ENCODE results near the gene VTI1A.

- TF ChIP-seq HDAC1 (CRISPR knock-in tag; IDR thresholded peaks at IDR 0.05) (no peak), U2AF1 (optimal IDR thresholded peaks at IDR 0.05; ENCODE audit: low read depth, low read length) (no peak), ZNF329 (CRISPR knock-in tag; IDR thresholded peaks at IDR 0.05; ENCODE audit: low read depth) (no peak), SP2 (CRISPR knock-in tag; IDR thresholded peaks at IDR 0.05) (no peak), PHF21A (CRISPR knock-in tag; IDR thresholded peaks at IDR 0.05) (no peak), POLR2A (IDR thresholded peaks at IDR 0.05; ENCODE audit: insufficient read depth in 1 of 2, low read depth in 2 of 2, low read length in 2 of 2) (no peak), RAD21 (CRISPR knock-in tag; IDR thresholded peaks at IDR 0.05) (no peak), PRDM15 (CRISPR knock-in tag; IDR thresholded peaks at IDR 0.05) (no peak), FOXA1 (IDR thresholded peaks at IDR 0.05) (no peak), FOXA1 (CRISPR knock-in tag; IDR thresholded peaks at IDR 0.05) (no peak), CTCF (CRISPR knock-in tag; IDR thresholded peaks at IDR 0.05) (no peak), REPIN1 (CRISPR knock-in tag; IDR thresholded peaks at IDR 0.05; ENCODE audit: borderline replicate concordance, low read depth) (no peak), ZNF770 (CRISPR knock-in tag; IDR thresholded peaks at IDR 0.05) (no peak)
These were observed 5.5 kb upstream of the VTI1A start for GRCh38 chr10:112441520-112441919.

All from HepG2 (cell line).